ENCODE data around the gene MAOB.

MAOB gene

GRCh38 chrX:43892336-43892870, 10.2 kb upstream of the MAOB start:
- TF ChIP-seq CTCF (IDR thresholded peaks at IDR 0.05; ENCODE audit: low read depth, low read length), result no peak
- H3K4me3 ChIP-seq (ENCODE audit: low read depth, low read length), result no peak overlapping the region

DNA sequence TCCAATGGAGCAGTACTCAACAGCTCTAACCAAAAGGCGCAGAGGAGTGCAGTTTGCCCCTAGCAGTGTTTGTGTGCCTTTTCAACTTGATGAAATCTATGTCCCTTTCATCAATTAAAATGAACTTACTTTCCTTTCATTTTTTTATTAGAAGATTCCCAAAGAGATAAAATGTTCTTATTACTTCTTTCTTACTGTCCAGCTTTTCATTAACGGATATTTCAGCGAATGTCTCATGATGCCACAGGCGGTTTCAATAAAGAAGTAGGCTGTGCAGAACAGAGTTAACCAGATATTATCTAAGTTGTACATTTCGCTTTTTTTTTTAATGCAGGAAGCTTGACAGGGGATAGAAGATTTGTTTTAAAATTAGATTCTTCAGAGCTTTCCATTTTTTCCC, 3.4 kb upstream of the MAOB start:
- TF ChIP-seq CTCF (IDR thresholded peaks at IDR 0.05; ENCODE audit: low read depth, low read length), result no peak
- no peak overlapping the region for H3K4me3 ChIP-seq (ENCODE audit: low read depth, low read length)

- H3K4me3 ChIP-seq (ENCODE audit: low read depth, low read length), result no peak overlapping the region
- no peak for TF ChIP-seq CTCF (IDR thresholded peaks at IDR 0.05; ENCODE audit: low read depth, low read length)
Observed at GRCh38 chrX:43881410-43882293, 598 bp downstream of the MAOB start.

- H3K4me3 ChIP-seq (ENCODE audit: low read depth, low read length), result no peak overlapping the region
- TF ChIP-seq CTCF (IDR thresholded peaks at IDR 0.05; ENCODE audit: low read depth, low read length), result no peak
Observed at GRCh38 chrX:43880425-43880824, 1.8 kb downstream of the MAOB start.

DNA sequence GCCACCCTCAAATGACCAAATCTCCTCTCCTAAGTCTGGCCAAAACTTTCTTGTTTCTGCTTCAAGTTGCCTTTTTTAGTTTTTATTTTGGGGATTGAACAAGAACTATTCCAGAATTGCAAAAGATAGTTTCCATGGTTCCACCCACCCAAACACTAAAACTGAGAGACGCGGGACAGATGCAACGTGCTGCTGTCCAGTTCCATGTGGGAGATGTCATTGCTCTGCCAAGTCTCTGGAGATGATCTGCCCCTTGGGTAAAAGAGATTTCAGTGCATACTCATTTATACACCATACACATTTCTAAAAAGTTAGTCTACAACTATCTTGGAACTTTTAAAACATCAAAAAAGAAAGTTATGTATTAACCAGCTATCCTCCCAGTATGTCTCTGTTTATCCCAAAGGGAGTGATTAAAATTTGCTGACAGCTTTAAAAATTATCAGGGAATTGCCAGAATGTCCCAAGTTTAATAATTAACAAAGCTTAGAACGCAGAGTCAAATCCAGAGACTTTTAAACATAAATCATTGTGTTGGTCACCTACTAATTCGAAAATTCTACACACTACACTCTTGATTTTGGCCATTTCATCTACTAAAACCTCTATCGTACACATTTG, 3.2 kb downstream of the MAOB start:
- H3K4me3 ChIP-seq (ENCODE audit: low read depth, low read length), result no peak overlapping the region

DNA sequence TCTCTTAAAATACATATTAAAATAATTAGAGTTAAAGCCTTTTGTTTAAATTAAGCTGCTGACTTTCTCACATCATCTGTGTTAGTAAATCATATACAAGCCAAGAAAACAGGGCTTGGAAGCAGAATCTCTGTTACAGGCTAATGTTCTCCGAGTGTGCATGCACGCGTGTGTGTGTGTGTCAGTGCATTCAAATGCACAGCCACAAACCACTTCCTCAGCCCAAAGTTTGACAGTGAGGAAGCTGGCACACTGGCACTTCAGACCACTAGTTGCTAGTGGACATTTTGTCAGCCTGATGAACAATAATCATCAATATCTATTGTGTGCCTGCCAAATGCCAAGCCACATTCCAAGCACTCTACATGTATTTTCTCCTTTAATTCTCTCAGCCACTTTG, 5.6 kb downstream of the MAOB start:
- no peak overlapping the region for H3K4me3 ChIP-seq (ENCODE audit: low read depth, low read length)
- TF ChIP-seq CTCF (IDR thresholded peaks at IDR 0.05; ENCODE audit: low read depth, low read length), result no peak

More for the DNA sequence above, 3.2 kb downstream of the MAOB start:
- TF ChIP-seq CTCF (IDR thresholded peaks at IDR 0.05; ENCODE audit: low read depth, low read length), result no peak
